ENCODE measurements around the gene TAF4. TPM values are rescaled to one million over a fixed set of nuclear protein-coding genes. Genes with fewer than 3 reads are reported as not detected.

The TAF4 gene
- total RNA-seq, 1 experiment from 2014 or later, result 3.7 TPM

- no peak for DNase-seq (ENCODE audit: low read depth)
- in situ Hi-C loops (cut with HindIII; ENCODE audit: low pct_unique_long_range_greater_than_20kb, low sequenced_read_pairs), result no loop called here
Measured at GRCh38 chr20:61935926-61936700, 129.6 kb downstream of the TAF4 start.

- no peak for DNase-seq (ENCODE audit: low read depth)
- in situ Hi-C loops (cut with HindIII; ENCODE audit: low pct_unique_long_range_greater_than_20kb, low sequenced_read_pairs), result no loop called here
Measured at GRCh38 chr20:61934716-61935530, 130.8 kb downstream of the TAF4 start.

GRCh38 chr20:61933951-61934715 lies 131.5 kb downstream of the TAF4 start:
- DNase-seq (ENCODE audit: low read depth), result no peak
- in situ Hi-C loops (cut with HindIII; ENCODE audit: low pct_unique_long_range_greater_than_20kb, low sequenced_read_pairs), result no loop called here

GRCh38 chr20:61933481-61933950 lies 132.2 kb downstream of the TAF4 start:
- in situ Hi-C loops (cut with HindIII; ENCODE audit: low pct_unique_long_range_greater_than_20kb, low sequenced_read_pairs), result no loop called here
- DNase-seq (ENCODE audit: low read depth), result no peak

- DNase-seq (ENCODE audit: low read depth), result no peak
- in situ Hi-C loops (cut with HindIII; ENCODE audit: low pct_unique_long_range_greater_than_20kb, low sequenced_read_pairs), result no loop called here
Measured at GRCh38 chr20:61932711-61933480, 132.8 kb downstream of the TAF4 start.

- in situ Hi-C loops (cut with HindIII; ENCODE audit: low pct_unique_long_range_greater_than_20kb, low sequenced_read_pairs), result no loop called here
- DNase-seq (ENCODE audit: low read depth), result no peak
Measured at GRCh38 chr20:61932199-61932592, 133.5 kb downstream of the TAF4 start.

GRCh38 chr20:61931476-61932198 lies 134.0 kb downstream of the TAF4 start:
- in situ Hi-C loops (cut with HindIII; ENCODE audit: low pct_unique_long_range_greater_than_20kb, low sequenced_read_pairs), result no loop called here
- DNase-seq (ENCODE audit: low read depth), result no peak

- in situ Hi-C loops (cut with HindIII; ENCODE audit: low pct_unique_long_range_greater_than_20kb, low sequenced_read_pairs), result no loop called here
- DNase-seq (ENCODE audit: low read depth), result no peak
Measured at GRCh38 chr20:61930776-61931475, 134.8 kb downstream of the TAF4 start.

- DNase-seq (ENCODE audit: low read depth), result no peak
- in situ Hi-C loops (cut with HindIII; ENCODE audit: low pct_unique_long_range_greater_than_20kb, low sequenced_read_pairs), result no loop called here
Measured at GRCh38 chr20:61929971-61930666, 135.6 kb downstream of the TAF4 start.

- in situ Hi-C loops (cut with HindIII; ENCODE audit: low pct_unique_long_range_greater_than_20kb, low sequenced_read_pairs), result no loop called here
- DNase-seq (ENCODE audit: low read depth), result no peak
Measured at GRCh38 chr20:61929561-61929960, 136.1 kb downstream of the TAF4 start.

- in situ Hi-C loops (cut with HindIII; ENCODE audit: low pct_unique_long_range_greater_than_20kb, low sequenced_read_pairs), result no loop called here
Measured at GRCh38 chr20:61927826-61928541, 137.7 kb downstream of the TAF4 start.

GRCh38 chr20:61927193-61927825 lies 138.4 kb downstream of the TAF4 start:
- in situ Hi-C loops (cut with HindIII; ENCODE audit: low pct_unique_long_range_greater_than_20kb, low sequenced_read_pairs), result no loop called here
- DNase-seq (ENCODE audit: low read depth), result no peak

More at GRCh38 chr20:61927826-61928541, 137.7 kb downstream of the TAF4 start:
- DNase-seq (ENCODE audit: low read depth), result no peak

- no peak for DNase-seq (ENCODE audit: low read depth)
- in situ Hi-C loops (cut with HindIII; ENCODE audit: low pct_unique_long_range_greater_than_20kb, low sequenced_read_pairs), result no loop called here
Measured at GRCh38 chr20:61926796-61927192, 138.9 kb downstream of the TAF4 start.

- no peak for DNase-seq (ENCODE audit: low read depth)
- in situ Hi-C loops (cut with HindIII; ENCODE audit: low pct_unique_long_range_greater_than_20kb, low sequenced_read_pairs), result no loop called here
Measured at GRCh38 chr20:61926253-61926613, 139.4 kb downstream of the TAF4 start.

GRCh38 chr20:61925555-61926252 lies 140.0 kb downstream of the TAF4 start:
- DNase-seq (ENCODE audit: low read depth), result peak; percentile 79
- in situ Hi-C loops (cut with HindIII; ENCODE audit: low pct_unique_long_range_greater_than_20kb, low sequenced_read_pairs), result no loop called here

Data from Caki2 (cell line).